ENCODE results near the gene MYO1F.
"Not testable (repeated sequence)": the region's sequence is repeated elsewhere in the genome, so short reads cannot be mapped to it uniquely, and the experiment has no call there.

The MYO1F gene

DNA sequence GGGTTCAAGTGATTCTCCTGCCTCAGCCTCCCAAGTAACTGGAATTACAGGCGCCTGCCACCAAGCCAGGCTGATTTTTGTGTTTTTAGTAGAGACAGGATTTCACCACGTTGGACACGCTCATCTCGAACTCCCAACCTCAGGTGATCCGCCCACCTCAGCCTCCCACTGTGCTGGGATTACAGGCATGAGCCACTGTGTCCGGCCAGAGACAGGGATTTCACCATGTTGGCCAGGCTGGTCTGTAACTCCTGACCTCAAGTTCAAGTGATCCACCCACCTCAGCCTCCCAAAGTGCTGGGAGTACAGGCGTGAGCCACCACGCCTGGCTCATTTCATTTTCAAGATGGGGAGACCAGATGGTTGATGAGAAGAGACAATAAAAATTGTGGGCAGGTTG is 12.4 kb downstream of the MYO1F start:
- DNase-seq (ENCODE audit: low spot score) = not testable (repeated sequence)

- no peak for DNase-seq (ENCODE audit: low spot score)
Observed at GRCh38 chr19:8561075-8561764, 16.0 kb downstream of the MYO1F start.

- DNase-seq (ENCODE audit: low spot score) = no peak
Observed at GRCh38 chr19:8558325-8558724, 18.9 kb downstream of the MYO1F start.

GRCh38 chr19:8557642-8558238 is 19.5 kb downstream of the MYO1F start:
- DNase-seq (ENCODE audit: low spot score) = no peak

GRCh38 chr19:8553729-8554128 is 23.5 kb downstream of the MYO1F start:
- not testable (repeated sequence) for DNase-seq (ENCODE audit: low spot score)

GRCh38 chr19:8552810-8553209 is 24.4 kb downstream of the MYO1F start:
- no peak for DNase-seq (ENCODE audit: low spot score)

DNA sequence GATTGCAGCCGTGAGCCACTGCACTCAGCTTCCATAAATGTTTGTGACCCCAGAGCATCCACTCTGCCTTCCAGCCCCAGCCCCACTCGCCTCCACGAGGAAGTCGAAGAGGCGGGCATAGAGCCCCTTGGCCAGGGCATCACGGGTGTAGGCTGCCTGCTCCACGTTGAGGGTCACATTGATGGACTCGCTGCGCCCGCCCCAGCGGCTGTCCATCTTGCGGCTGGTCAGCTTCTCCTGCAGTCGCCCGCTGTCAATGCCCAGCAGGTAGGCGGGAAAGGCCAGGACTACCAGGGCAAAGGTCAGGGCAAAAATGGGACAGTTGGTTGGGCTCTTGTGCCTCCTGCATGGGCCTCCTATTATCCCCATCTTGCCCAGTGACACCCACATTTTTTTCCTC is 27.2 kb downstream of the MYO1F start:
- no peak for DNase-seq (ENCODE audit: low spot score)

GRCh38 chr19:8545743-8546142 is 31.5 kb downstream of the MYO1F start:
- no peak for DNase-seq (ENCODE audit: low spot score)

DNA sequence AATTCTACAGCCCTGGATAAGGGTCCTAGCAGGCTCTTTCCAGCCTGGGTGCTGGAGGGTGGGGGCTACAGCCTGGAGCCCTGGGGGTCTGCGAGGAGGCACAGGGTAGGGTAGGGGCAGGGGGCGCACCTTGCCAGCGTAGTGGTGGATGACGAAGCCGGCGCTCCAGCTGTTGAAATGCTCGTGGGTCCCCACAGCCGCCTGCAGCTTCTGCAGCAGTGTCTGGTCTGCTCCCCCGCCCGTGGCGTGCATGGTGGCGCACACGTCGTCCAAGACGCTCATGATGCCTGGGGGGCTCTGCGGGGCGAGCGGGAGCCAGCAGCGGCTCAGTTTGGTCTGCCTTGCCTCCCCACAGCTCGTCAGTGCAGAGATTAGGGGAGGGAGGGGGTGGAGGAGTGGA is 33.1 kb downstream of the MYO1F start:
- DNase-seq (ENCODE audit: low spot score) = no peak

DNA sequence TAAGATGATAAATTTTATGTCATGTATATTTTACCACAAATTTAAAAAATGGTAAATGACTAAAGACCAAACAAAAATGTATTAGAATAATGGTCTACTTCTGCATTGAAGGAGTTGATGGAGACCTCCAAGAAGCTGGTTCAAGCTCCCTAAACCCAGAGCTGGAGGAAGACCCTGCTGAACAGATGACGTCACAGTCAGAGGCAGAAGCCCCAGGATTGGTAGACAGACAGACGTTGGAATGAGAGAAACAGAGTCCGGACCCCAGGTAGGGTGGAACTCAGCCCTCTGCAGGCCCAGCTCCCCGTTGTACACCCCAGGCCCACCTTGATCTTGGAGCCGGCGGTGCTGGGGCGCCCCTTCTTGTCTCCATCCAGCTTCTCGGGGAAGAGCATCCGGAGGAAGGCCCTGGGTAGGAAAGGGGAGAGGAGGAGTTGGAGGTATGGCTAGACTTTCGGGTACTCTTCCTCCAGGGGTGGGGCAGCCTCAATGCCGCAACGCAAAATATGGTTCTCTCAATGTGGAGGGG is 37.6 kb downstream of the MYO1F start:
- DNase-seq (ENCODE audit: low spot score) = no peak

GRCh38 chr19:8537099-8537498 is 40.1 kb downstream of the MYO1F start:
- no peak for DNase-seq (ENCODE audit: low spot score)

GRCh38 chr19:8536282-8536681 is 41.0 kb downstream of the MYO1F start:
- no peak for DNase-seq (ENCODE audit: low spot score)

GRCh38 chr19:8532225-8532624 is 45.0 kb downstream of the MYO1F start:
- DNase-seq (ENCODE audit: low spot score) = no peak

DNA sequence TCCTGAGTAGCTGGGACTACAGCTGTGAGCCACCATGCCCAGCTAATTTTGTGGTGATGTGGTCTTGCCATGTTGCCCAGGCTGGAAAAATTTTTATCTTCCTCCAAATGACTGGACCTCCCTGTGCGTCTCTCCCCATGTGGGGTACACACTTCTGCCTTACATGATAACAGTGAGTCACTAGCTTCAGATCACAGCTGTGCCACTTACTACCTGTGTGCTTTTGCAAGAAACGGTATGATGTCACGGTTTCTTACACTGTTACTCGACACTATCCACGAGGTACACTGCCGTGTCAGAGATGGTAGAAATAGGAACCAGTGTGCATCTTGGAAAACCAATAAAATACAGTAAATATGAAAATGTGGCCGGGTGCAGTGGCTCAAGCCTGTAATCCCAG is 45.8 kb downstream of the MYO1F start:
- DNase-seq (ENCODE audit: low spot score) = no peak

DNA sequence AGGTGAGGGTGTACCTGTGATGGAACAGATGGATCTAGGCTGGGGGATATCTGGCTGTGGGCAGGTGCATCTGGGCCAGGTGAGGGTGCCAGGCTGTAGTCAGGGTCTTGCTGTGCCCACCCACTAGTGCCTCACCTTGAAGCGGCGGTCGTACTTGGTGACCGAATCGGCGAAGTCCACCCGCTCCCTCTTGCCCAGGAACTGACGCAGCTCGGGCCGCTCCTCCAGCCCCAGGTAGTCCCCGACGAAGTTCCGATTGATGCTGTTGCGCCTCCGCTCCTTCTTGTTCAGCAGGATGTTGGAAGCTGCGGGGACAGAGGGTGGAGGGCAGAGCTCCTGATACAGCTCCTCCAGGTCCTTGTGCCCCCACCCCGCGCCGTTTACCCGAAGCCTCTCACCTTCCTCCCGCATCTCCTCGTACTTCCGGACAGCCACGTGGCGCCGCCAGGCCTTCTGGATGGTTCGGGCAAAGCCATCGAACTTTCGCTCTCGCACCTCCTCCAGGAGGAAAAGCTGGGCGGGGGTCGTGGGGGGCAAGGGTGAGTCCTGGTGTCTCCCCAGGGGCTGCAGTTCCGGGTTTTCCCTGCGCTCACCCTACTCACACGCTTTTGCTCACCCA is 47.1 kb downstream of the MYO1F start:
- no peak for DNase-seq (ENCODE audit: low spot score)

GRCh38 chr19:8529369-8530006 is 47.8 kb downstream of the MYO1F start:
- no peak for DNase-seq (ENCODE audit: low spot score)

DNA sequence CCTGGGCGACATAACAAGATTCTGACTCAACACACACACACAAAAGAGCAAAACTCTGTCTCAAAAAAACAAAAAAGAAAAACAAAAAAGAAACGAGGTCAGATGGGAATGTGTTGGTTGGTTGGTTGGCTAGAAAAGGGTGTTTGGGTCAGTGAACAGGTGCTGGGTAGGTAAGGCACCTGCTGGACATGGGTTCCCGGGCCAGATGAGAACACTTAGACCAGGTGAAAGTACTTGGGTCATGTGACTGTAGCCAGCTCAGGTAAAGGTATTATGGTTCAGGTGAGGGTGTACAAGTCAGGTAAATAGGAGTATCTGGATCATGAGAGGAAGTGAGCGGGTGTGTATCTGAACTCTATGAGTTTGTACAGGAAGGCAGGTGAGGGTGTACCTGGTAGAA is 48.7 kb downstream of the MYO1F start:
- no peak for DNase-seq (ENCODE audit: low spot score)

- peak; percentile 90 for DNase-seq (ENCODE audit: low spot score)
Observed at GRCh38 chr19:8526345-8527091, 50.7 kb downstream of the MYO1F start.

GRCh38 chr19:8525401-8525684 is 51.9 kb downstream of the MYO1F start:
- DNase-seq (ENCODE audit: low spot score) = no peak

GRCh38 chr19:8519388-8519787 is 57.9 kb downstream of the MYO1F start:
- no peak for DNase-seq (ENCODE audit: low spot score)

GRCh38 chr19:8518536-8518935 is 58.7 kb downstream of the MYO1F start:
- DNase-seq (ENCODE audit: low spot score) = no peak
